Endothelial cell of umbilical vein (primary cell): ENCODE measurements around the gene SAMD14. TPM values are rescaled to one million over a fixed set of nuclear protein-coding genes. Genes with fewer than 3 reads are reported as not detected.
A peak's percentile ranks its signal among the peaks of the same experiment; 100 is the strongest.

Experiments
- BruUV-seq: library from RNA; stranded (reverse); fragments of 400-500 nt; replicated peaks from 2 replicates; lab custom pipeline; 2021; lab: Mats Ljungman, UMichigan
- CTCF ChIA-PET: fragments of 300-600, 350-600 bp; sonication (Branson Sonifier 250); formaldehyde crosslinking; loops from one replicate; lab custom pipeline; 2021; ENCODE audit warnings: antibody characterized with exemption, inconsistent platforms; lab: Charles Lee
- POLR2A ChIA-PET: fragments of 300-600, 350-600 bp; sonication (Branson Sonifier 250); formaldehyde crosslinking; loops from one replicate; lab custom pipeline; 2021; ENCODE audit warnings: antibody characterized with exemption, inconsistent platforms; lab: Charles Lee
- DNase-seq: peaks from one replicate; pipeline ENCODE4 v3.0.0-alpha.2; 2011; ENCODE audit warnings: low read depth, low spot score
- FAIRE-seq: peaks from 2 replicates; lab custom pipeline; 2011; peaks lifted over from hg19 to GRCh38; lab: Jason Lieb, UNC
- H2AFZ ChIP-seq: 2 replicates; pipeline ENCODE4 v1.6.0; 2012; ENCODE audit warnings: low read depth, low read length, control low read depth, inconsistent platforms
- H3K27ac ChIP-seq: 2 replicates; pipeline ENCODE4 v1.5.1; 2011; ENCODE audit warnings: low read depth, mild to moderate bottlenecking, control low read depth, low read length, moderate library complexity; ENCODE audit not compliant: insufficient read depth
- H3K27me3 ChIP-seq, 2 experiments: 2 replicates each; pipeline versions ENCODE4 v1.6.0 to v1.6.1; 2011; ENCODE audit warnings: low read length in 2 of 2, mixed read lengths in 1 of 2; ENCODE audit not compliant: control insufficient read depth in 2 of 2, insufficient read depth in 2 of 2
- H3K36me3 ChIP-seq, 2 experiments: 2 replicates in 1 of 2; 3 replicates in 1 of 2; pipeline ENCODE4 v1.5.1; 2011; ENCODE audit warnings: low read length in 2 of 2, mild to moderate bottlenecking in 1 of 2, moderate library complexity in 1 of 2; ENCODE audit not compliant: control insufficient read depth in 2 of 2, insufficient read depth in 2 of 2; ENCODE audit errors: extremely low read depth in 1 of 2
- H3K4me1 ChIP-seq: 3 replicates; pipeline ENCODE4 v1.5.1; 2011; ENCODE audit warnings: mild to moderate bottlenecking, low read length; ENCODE audit not compliant: control insufficient read depth, insufficient read depth; ENCODE audit errors: extremely low read depth
- H3K4me2 ChIP-seq: 2 replicates; pipeline ENCODE4 v1.6.1; 2011; ENCODE audit warnings: low read length, control low read depth, mixed read lengths; ENCODE audit not compliant: insufficient read depth
- H3K4me3 ChIP-seq, 3 experiments: fragments of 200-600 bp in 1 of 3; sonication (generic), shearing (Covaris generic) in 1 of 3; replicated peaks in 1 of 3; 2 replicates each; pipeline ENCODE4 v1.5.1; 2011 to 2016; ENCODE audit warnings: control low read depth in 3 of 3, low read length in 3 of 3, mild to moderate bottlenecking in 2 of 3, inconsistent platforms in 1 of 3, low read depth in 1 of 3, moderate library complexity in 1 of 3; ENCODE audit not compliant: insufficient read depth in 1 of 3
- H3K79me2 ChIP-seq: 2 replicates; pipeline ENCODE4 v1.6.0; 2012; ENCODE audit warnings: low read length, inconsistent platforms; ENCODE audit not compliant: control insufficient read depth, insufficient read depth
- H3K9ac ChIP-seq: replicated peaks from 2 replicates; pipeline ENCODE3; 2011; ENCODE audit warnings: low read length, control low read depth; ENCODE audit not compliant: insufficient read depth; ENCODE audit errors: extremely low read depth
- H3K9me1 ChIP-seq: replicated peaks from 3 replicates; pipeline ENCODE4 v1.6.0; 2011; ENCODE audit warnings: mild to moderate bottlenecking, low read length; ENCODE audit not compliant: control insufficient read depth, insufficient read depth; ENCODE audit errors: extremely low read depth
- H3K9me3 ChIP-seq: replicated peaks from 2 replicates; pipeline ENCODE4 v1.5.1; 2012; ENCODE audit warnings: low read length, inconsistent platforms; ENCODE audit not compliant: control insufficient read depth, insufficient read depth
- H4K20me1 ChIP-seq: replicated peaks from 2 replicates; pipeline ENCODE3; 2011; ENCODE audit warnings: mild to moderate bottlenecking, low read length; ENCODE audit not compliant: control insufficient read depth, insufficient read depth; ENCODE audit errors: extremely low read depth
- EZH2 ChIP-seq: IDR thresholded peaks from 2 replicates; pipeline ENCODE4 v1.6.1; 2012; ENCODE audit warnings: borderline replicate concordance, low read depth, mild to moderate bottlenecking, moderate library complexity, low read length, inconsistent platforms; ENCODE audit not compliant: severe bottlenecking
- FOS ChIP-seq: IDR thresholded peaks from 2 replicates; pipeline ENCODE4 v1.6.1; 2011; ENCODE audit warnings: mild to moderate bottlenecking, low read length, moderate library complexity, borderline replicate concordance; ENCODE audit not compliant: insufficient read depth
- GATA2 ChIP-seq: IDR thresholded peaks from 2 replicates; pipeline ENCODE4 v1.7.0; 2011; ENCODE audit warnings: low read depth, mild to moderate bottlenecking, moderate library complexity, mixed read lengths, low read length; ENCODE audit not compliant: insufficient read length, insufficient read depth
- JUN ChIP-seq: IDR thresholded peaks from 2 replicates; pipeline ENCODE4 v1.6.1; 2011; ENCODE audit warnings: borderline replicate concordance, low read depth; ENCODE audit not compliant: insufficient read length, insufficient read depth
- MYC ChIP-seq: IDR thresholded peaks from one replicate; pipeline ENCODE4 v1.6.1; 2011; ENCODE audit warnings: mild to moderate bottlenecking, low read depth, low read length
- POLR2A ChIP-seq: IDR thresholded peaks from 2 replicates; pipeline ENCODE4 v1.6.1; 2012; ENCODE audit warnings: low read depth, mild to moderate bottlenecking, control low read depth, low read length
- POLR2AphosphoS5 ChIP-seq: IDR thresholded peaks from 2 replicates; pipeline ENCODE4 v1.6.1; 2012; ENCODE audit warnings: low read depth, mild to moderate bottlenecking, control low read depth, low read length, moderate library complexity; ENCODE audit not compliant: insufficient read depth
- dilution Hi-C: fragments of 300-500 bp; cut with MboI; formaldehyde crosslinking; loops from one replicate; pipeline ENCODE4 v1.15.0; 2019; ENCODE audit warnings: low sequenced_read_pairs; ENCODE audit not compliant: extremely low pct_ligation_motif_present
- intact Hi-C: fragments of 100-400 bp; cut with micrococcal nuclease; formaldehyde crosslinking; loops from one replicate; pipeline ENCODE4 v1.10.0; 2022
- polyA plus RNA-seq, 4 experiments: library from polyadenylated mRNA; depleted of rRNA in 3 of 4; stranded (reverse) in 3 of 4; unstranded in 1 of 4; fragments of >200 nt; gene quantifications; 2 replicates each; pipeline versions ENCODE4 v1.2.1 to v1.2.3, GENCODE V29; 2011 to 2012; ENCODE audit warnings: missing spikeins in 1 of 4
- total RNA-seq: library from RNA; stranded (reverse); gene quantifications from 2 replicates; pipeline ENCODE4 v1.2.3, GENCODE V29; 2021
- TF ChIP-seq, protein P1 (sequence below): IDR thresholded peaks from 2 replicates; pipeline ENCODE4 v1.6.1; 2011; ENCODE audit not compliant: insufficient read depth, insufficient read length
- TF ChIP-seq, protein P2 (sequence below), 2 donors: IDR thresholded peaks; 1 replicate in 1 of 2; 2 replicates in 1 of 2; pipeline ENCODE4 v1.5.1; 2011; ENCODE audit warnings: low read length in 2 of 2, mild to moderate bottlenecking in 2 of 2, moderate library complexity in 2 of 2, control low read depth in 1 of 2, inconsistent platforms in 1 of 2, low read depth in 1 of 2; ENCODE audit not compliant: insufficient read depth in 1 of 2; ENCODE audit errors: extremely low read depth in 1 of 2

SAMD14 gene
- total and polyA plus RNA-seq, 2 donors (not counting 3 experiments of a cell fraction or from before 2014, with no cell fraction given) = 6.8 to 15.6 TPM

DNA sequence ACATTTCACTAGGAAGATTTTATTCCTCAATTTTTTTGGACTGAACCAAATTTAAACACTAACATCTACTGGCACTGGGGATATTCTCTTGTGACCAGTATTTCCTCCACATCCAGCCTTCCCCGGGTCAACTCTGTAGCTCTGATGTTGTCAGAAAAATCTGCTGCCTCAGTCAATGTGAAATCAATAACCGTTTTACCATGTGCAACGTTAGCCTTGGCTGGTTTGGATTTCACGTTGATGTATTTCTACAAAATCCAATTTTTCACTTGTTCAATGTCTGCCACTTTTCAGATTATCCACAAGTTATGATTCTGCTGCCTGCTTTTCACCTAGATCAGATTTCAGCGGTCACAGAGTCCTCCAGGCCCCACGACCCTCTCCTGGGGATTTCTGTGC is 43.0 kb upstream of the SAMD14 start:
- Histone ChIP-seq H3K4me3 (no peak overlapping the region), H3K9me1 (no peaks in the 10 kb centered on the region), H3K27me3 (no peaks in the 10 kb centered on the region), H3K4me2 (no peak overlapping the region), H3K9ac (no peak overlapping the region), H3K36me3 (no peaks in the 10 kb centered on the region), H3K9me3 (no peaks in the 10 kb centered on the region), H2AFZ (peak overlapping the region; percentile 86), H3K79me2 (no peaks in the 10 kb centered on the region), H4K20me1 (no peaks in the 10 kb centered on the region), H3K27ac (no peak overlapping the region), H3K4me1 (peaks cover 10% of the 10 kb centered on the region)
- TF ChIP-seq, protein P1, sequence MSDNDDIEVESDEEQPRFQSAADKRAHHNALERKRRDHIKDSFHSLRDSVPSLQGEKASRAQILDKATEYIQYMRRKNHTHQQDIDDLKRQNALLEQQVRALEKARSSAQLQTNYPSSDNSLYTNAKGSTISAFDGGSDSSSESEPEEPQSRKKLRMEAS = no peak
- TF ChIP-seq JUN = no peak
- no peak for TF ChIP-seq GATA2
- DNase-seq (no peak), FAIRE-seq (no peak)
- BruUV-seq = no TSS peak
- intact Hi-C loops = no loop called here
- dilution Hi-C loops = no loop called here
- ChIA-PET CTCF (interaction anchor here (2.1 to 8.8 kb wide), 3 partner anchors 23 to 78 kb away, joined by 6 to 234 read pairs (median 88); partner anchors contain the start of gene COL1A1), POLR2A (no interaction called here)

DNA sequence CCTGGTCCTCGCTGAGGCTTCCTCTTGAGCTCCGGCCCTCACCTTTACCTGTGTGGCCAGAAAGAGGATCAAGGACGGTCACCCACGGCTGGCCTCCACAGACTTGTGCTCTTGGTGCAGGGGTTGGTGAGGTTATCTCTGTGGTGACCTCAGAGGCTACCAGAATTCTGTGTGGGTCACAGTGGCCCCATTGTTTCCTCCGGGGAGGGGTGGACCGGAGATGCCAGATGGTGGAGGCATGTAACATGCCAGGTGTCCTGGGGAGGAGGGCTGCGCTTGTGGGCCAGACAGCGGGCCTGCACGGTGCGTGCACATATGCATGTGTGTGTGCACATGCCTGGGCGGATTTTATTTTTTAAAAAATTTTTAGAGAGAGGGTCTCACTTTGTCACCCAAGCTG is 42.2 kb upstream of the SAMD14 start:
- Histone ChIP-seq H2AFZ (no peak overlapping the region), H3K4me2 (no peak overlapping the region), H3K4me1 (peaks cover 5% of the 10 kb centered on the region), H3K79me2 (no peaks in the 10 kb centered on the region), H4K20me1 (no peaks in the 10 kb centered on the region), H3K9ac (no peak overlapping the region), H3K9me1 (no peaks in the 10 kb centered on the region), H3K4me3 (no peak overlapping the region), H3K27me3 (no peaks in the 10 kb centered on the region), H3K27ac (no peak overlapping the region), H3K36me3 (no peaks in the 10 kb centered on the region), H3K9me3 (no peaks in the 10 kb centered on the region)
- dilution Hi-C loops (no loop called here), intact Hi-C loops (no loop called here)
- no peak for TF ChIP-seq MYC
- no peak for TF ChIP-seq EZH2
- TF ChIP-seq JUN = no peak
- TF ChIP-seq POLR2AphosphoS5 = no peak
- TF ChIP-seq, protein P2, sequence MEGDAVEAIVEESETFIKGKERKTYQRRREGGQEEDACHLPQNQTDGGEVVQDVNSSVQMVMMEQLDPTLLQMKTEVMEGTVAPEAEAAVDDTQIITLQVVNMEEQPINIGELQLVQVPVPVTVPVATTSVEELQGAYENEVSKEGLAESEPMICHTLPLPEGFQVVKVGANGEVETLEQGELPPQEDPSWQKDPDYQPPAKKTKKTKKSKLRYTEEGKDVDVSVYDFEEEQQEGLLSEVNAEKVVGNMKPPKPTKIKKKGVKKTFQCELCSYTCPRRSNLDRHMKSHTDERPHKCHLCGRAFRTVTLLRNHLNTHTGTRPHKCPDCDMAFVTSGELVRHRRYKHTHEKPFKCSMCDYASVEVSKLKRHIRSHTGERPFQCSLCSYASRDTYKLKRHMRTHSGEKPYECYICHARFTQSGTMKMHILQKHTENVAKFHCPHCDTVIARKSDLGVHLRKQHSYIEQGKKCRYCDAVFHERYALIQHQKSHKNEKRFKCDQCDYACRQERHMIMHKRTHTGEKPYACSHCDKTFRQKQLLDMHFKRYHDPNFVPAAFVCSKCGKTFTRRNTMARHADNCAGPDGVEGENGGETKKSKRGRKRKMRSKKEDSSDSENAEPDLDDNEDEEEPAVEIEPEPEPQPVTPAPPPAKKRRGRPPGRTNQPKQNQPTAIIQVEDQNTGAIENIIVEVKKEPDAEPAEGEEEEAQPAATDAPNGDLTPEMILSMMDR (IDR thresholded peaks at IDR 0.05; ENCODE audit: extremely low read depth in 1 of 2, insufficient read depth in 1 of 2, low read depth in 1 of 2, low read length in 2 of 2) = no peak
- TF ChIP-seq, protein P1 = no peak
- no peak for TF ChIP-seq FOS
- TF ChIP-seq POLR2A = no peak
- no peak for TF ChIP-seq GATA2
- DNase-seq (no peak), FAIRE-seq (no peak)
- ChIA-PET POLR2A (no interaction called here), CTCF (interaction anchor here (2.1 to 8.8 kb wide), 3 partner anchors 24 to 78 kb away, joined by 6 to 234 read pairs (median 88); partner anchors contain the start of gene COL1A1)
- no TSS peak for BruUV-seq
